ENCODE measurements around the gene TMEM121.

Gene TMEM121

DNA sequence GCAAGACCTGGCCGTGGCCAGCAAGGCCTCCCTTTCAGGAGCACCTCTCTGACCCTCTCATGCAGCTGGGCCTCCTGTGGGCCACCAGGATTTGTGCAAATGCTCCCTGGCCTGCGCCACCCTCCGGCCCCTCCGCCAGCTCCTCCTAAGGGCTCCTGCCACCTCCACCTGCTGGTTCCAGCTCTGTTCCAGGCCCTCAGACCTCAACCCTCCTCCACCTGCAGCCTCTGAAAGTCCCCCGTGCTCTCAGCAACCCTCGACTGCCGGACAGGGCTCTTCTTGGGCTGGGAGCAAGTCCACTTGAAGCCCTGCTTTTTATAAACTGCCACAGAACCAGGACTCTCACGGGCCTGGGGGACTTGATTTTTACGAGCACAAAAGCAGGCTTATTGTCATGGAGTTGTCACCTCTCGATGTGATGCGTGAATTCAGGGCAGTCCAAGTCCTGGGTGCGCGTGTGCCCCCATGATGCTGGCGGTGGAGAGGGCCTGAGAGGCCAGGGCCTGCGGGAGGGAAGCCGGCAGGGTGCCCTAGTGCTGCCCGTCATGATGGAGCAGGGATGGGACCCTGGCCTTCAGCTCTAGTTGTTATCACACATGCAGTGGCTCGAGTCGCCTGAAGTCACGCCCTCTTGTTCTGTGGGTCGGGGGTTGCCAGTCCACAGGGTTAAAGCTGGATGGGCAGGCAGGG, 26.2 kb upstream of the TMEM121 start:
- DNase-seq (ENCODE audit: low read depth): no peak
- no peak overlapping the region for H3K4me3 ChIP-seq (ENCODE audit: low read length)
- TF ChIP-seq, protein P1, sequence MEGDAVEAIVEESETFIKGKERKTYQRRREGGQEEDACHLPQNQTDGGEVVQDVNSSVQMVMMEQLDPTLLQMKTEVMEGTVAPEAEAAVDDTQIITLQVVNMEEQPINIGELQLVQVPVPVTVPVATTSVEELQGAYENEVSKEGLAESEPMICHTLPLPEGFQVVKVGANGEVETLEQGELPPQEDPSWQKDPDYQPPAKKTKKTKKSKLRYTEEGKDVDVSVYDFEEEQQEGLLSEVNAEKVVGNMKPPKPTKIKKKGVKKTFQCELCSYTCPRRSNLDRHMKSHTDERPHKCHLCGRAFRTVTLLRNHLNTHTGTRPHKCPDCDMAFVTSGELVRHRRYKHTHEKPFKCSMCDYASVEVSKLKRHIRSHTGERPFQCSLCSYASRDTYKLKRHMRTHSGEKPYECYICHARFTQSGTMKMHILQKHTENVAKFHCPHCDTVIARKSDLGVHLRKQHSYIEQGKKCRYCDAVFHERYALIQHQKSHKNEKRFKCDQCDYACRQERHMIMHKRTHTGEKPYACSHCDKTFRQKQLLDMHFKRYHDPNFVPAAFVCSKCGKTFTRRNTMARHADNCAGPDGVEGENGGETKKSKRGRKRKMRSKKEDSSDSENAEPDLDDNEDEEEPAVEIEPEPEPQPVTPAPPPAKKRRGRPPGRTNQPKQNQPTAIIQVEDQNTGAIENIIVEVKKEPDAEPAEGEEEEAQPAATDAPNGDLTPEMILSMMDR (IDR thresholded peaks at IDR 0.05; ENCODE audit: insufficient read depth, low read depth, low read length, missing control alignments): no peak

DNA sequence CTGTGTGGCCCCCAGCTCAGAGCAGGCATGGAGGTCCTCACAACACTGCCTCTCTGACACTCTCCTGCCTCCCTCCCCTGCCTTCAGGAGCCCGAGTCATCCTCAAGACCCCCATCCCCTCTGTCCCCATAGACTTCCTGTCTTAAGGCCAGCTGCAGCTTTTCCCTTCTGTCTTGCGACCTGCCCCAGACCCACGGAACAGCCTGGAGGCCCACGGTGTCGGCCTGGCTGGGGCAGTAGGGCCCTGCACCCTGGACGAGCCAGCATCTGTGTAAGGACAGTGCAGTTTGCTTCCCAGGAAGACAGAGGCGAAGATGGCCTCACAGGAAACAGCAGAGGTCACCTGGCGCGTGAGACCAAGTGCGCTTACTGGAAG, 25.7 kb upstream of the TMEM121 start:
- TF ChIP-seq, protein P1 (IDR thresholded peaks at IDR 0.05; ENCODE audit: insufficient read depth, low read depth, low read length, missing control alignments): no peak
- no peak for DNase-seq (ENCODE audit: low read depth)
- no peak overlapping the region for H3K4me3 ChIP-seq (ENCODE audit: low read length)

DNA sequence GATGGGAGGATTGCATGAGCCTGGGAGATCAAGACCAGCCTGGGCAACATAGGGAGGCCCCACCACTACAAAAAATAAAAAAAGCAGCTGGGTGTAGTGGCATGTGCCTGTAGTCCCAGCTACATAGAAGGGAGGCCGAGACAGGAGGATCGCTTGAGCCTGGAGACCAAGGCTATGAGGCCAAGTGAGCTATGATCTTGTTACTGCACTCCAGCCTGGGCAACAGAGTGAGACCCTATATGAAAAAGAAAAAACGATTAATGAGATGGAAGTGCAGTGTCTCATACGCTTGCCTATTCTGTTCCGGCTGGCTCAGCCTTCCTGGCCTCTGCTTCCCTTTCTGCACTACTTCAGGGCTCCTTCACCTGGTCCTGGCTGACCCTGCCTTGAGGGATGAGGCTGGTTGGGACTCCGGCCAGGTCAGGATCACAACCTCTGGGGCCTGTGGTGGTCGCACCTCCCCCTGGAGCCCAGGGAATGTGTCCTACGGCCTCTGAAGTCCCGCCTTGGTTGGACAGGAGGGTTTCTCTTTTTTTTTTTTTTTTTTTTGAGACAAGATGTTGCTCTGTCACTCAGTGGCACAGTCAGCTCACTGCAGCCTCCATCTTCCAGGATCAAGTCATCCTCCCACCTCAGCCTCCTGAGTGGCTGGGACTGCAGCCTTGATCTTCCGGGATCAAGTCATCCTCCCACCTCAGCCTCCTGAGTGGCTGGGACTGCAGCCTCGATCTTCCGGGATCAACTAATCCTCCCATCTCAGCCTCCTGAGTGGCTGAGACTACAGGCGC, 24.7 kb upstream of the TMEM121 start:
- DNase-seq (ENCODE audit: low read depth): no peak
- TF ChIP-seq, protein P1 (IDR thresholded peaks at IDR 0.05; ENCODE audit: insufficient read depth, low read depth, low read length, missing control alignments): no peak
- H3K4me3 ChIP-seq (ENCODE audit: low read length): no peak overlapping the region

DNA sequence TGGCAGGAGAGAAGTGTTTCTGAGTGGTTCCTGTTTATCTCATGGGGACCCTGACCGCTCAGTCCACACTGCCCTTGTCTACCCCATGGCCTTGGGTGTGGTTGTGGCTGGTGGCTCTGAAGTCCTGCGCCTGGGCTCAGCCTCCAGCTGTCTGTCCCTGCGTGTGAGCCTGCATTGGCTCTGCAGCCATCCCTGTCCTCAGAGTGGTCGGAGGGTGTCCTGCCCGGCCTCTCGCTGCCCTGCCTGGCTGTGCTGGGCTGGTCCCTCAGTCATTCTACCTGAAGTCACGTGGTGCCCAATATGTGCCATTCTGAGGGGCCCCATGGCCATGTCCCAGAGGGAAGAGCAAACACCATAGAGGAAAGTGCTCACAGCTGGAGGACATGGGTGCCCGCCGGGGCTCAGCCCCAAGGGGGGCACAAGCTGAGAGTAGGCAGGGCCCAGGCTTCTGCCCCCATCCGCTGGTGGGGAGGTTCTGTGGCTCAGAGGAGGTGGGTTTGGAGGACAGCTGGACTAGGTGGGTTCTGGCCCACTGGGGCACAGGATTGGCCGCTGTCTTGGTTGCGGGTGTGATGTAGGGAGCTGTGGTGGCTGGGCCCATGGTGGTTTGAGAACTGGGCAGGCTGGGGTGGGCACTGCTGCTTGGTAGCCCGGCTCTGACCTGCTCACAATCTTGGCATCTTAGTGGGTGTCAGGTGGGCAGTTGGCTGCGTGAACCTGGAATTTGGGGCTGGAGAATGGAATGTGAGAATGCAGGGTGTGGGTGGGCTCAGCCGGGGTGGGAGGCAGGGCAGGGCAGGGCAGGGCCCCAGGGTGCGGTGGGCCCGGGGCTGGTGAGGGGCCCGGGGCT, 23.7 kb upstream of the TMEM121 start:
- TF ChIP-seq, protein P1 (IDR thresholded peaks at IDR 0.05; ENCODE audit: insufficient read depth, low read depth, low read length, missing control alignments): no peak
- no peak for DNase-seq (ENCODE audit: low read depth)
- no peak overlapping the region for H3K4me3 ChIP-seq (ENCODE audit: low read length)

DNA sequence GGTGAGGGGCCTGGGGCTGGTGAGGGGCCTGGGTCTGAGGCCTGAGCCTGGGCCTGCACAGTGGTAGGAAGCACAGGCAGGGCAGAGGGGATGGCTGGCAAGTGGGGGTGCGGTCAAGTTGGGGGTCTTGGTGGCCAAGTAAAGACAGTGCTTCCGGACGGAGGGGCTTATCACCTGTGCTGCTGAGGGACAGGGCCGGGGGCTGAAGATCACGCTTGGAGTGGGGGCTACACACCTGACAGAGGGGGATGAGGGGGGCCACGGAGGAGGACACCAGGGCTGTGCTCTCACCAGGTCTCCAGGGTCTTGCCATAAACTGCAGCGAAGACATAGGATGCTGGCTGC, 23.1 kb upstream of the TMEM121 start:
- H3K4me3 ChIP-seq (ENCODE audit: low read length): no peak overlapping the region
- TF ChIP-seq, protein P1 (IDR thresholded peaks at IDR 0.05; ENCODE audit: insufficient read depth, low read depth, low read length, missing control alignments): no peak
- DNase-seq (ENCODE audit: low read depth): no peak

DNA sequence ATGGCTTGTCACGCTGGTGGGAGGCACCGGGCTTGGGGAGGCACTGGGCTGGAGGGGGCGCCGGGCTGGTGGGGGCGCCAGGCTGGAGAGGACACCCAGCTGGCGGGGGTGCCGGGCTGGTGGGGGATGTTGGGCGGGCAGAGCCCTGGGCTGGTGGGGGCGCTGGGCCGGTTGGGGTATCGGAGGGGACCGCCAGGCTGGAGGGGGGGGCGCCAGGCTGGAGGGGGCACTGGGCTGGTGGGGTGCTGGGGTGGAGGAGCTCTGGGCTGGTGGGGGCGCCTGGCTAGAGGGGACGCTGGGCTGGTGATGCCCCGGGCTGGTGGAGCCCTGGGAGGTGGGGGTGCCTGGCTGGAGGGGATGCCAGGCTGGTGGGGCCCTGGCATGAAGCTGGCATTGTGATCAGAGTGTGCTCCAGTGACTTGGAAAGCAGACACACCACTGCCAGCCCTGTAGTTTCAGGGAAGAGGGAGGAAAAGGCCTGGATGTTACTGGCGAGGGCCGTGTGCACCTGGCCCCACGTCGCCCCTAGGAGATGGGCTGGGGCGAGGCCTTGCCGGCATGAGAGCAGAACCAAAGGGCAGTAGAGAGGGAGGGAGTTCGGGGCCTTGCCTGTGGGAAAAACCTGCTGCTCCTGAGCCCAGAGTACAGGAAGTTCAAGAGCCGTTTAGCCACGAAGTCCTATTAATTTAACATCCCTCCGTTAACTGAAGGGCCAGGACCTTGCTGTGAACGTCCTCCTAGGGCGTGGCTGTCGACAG, 22.3 kb upstream of the TMEM121 start:
- H3K4me3 ChIP-seq (ENCODE audit: low read length): no peak overlapping the region
- DNase-seq (ENCODE audit: low read depth): no peak
- TF ChIP-seq, protein P1 (IDR thresholded peaks at IDR 0.05; ENCODE audit: insufficient read depth, low read depth, low read length, missing control alignments): no peak
